Gastroesophageal sphincter (tissue), 4 donors: ENCODE measurements around the gene GNG2. TPM values are rescaled to one million over a fixed set of nuclear protein-coding genes. Genes with fewer than 3 reads are reported as not detected.

Source experiments
- ATAC-seq: fragments of 150-250 bp; one replicate; pipeline ENCODE4 v1.9.1; 2016; ENCODE audit warnings: mild to moderate bottlenecking, moderate library complexity
- H3K27ac ChIP-seq, 4 donors: fragments of 200-600 bp; sonication (generic) in 3 of 4; 1 replicate in 3 of 4; 2 replicates in 1 of 4; pipeline ENCODE4 v1.5.1; 2016 to 2019
- H3K27me3 ChIP-seq: fragments of 200-600 bp; sonication (generic); one replicate; pipeline ENCODE4 v1.5.1; 2019
- H3K36me3 ChIP-seq, 2 donors: fragments of 200-600 bp; sonication (generic); one replicate each; pipeline ENCODE4 v1.5.1; 2019; ENCODE audit warnings: control low read depth in 1 of 2
- H3K4me1 ChIP-seq, 3 donors: fragments of 200-600 bp; sonication (generic); 1 replicate in 2 of 3; 2 replicates in 1 of 3; pipeline ENCODE4 v1.5.1; 2016 to 2019; ENCODE audit warnings: control low read depth in 2 of 3
- H3K4me3 ChIP-seq, 2 donors: fragments of 200-600 bp; sonication (generic); one replicate each; pipeline ENCODE4 v1.5.1; 2019; ENCODE audit warnings: mild to moderate bottlenecking in 1 of 2, moderate library complexity in 1 of 2
- H3K9me3 ChIP-seq, 3 donors: fragments of 200-600 bp; sonication (generic); one replicate each; pipeline ENCODE4 v1.5.1; 2017 to 2019; ENCODE audit warnings: control low read depth in 2 of 3
- CTCF ChIP-seq, 4 experiments: fragments of 200-600 bp in 2 of 4; fragments of 450-650 bp in 2 of 4; sonication (generic) in 1 of 4; IDR thresholded peaks; one replicate each; pipeline ENCODE4 v1.5.1; 2017 to 2019; ENCODE audit warnings: antibody characterized with exemption in 4 of 4, mild to moderate bottlenecking in 2 of 4, moderate library complexity in 2 of 4
- EP300 ChIP-seq: sonication (generic); formaldehyde crosslinking; IDR thresholded peaks from one replicate; pipeline ENCODE4 v1.6.1; 2017; ENCODE audit warnings: antibody characterized with exemption, mild to moderate bottlenecking
- POLR2A ChIP-seq, 2 donors: fragments of 450-650 bp; IDR thresholded peaks; one replicate each; pipeline ENCODE4 v1.6.1; 2017; ENCODE audit warnings: antibody characterized with exemption in 2 of 2, mild to moderate bottlenecking in 2 of 2, moderate library complexity in 1 of 2
- POLR2AphosphoS5 ChIP-seq: sonication (generic); formaldehyde crosslinking; IDR thresholded peaks from one replicate; pipeline ENCODE4 v1.6.1; 2017; ENCODE audit warnings: antibody characterized with exemption
- WGBS, 2 donors: methylation state at CpG; one replicate each; pipeline ENCODE4 v1.1.5; 2018; ENCODE audit warnings: low coverage in 1 of 2; 5-methylcytosine and 5-hydroxymethylcytosine counted together
- total RNA-seq, 4 donors: library from RNA; depleted of rRNA; stranded (reverse); fragments of >200 nt; gene quantifications; one replicate each; pipeline ENCODE4 v1.1.0, GENCODE V29; 2016

Gene GNG2
- total RNA-seq, 4 donors from 2014 or later: 15.7 to 21.2 (median 17.8) TPM

GRCh38 chr14:51828017-51828797, 32.2 kb upstream of the GNG2 start:
- H3K27ac ChIP-seq: no peak overlapping the region
- H3K27me3 ChIP-seq: no peaks in the 10 kb centered on the region
- H3K9me3 ChIP-seq: peaks cover 0 to 12% (median 0%) of the 10 kb centered on the region in 3 donors
- no peak for ATAC-seq
- TF ChIP-seq CTCF (IDR thresholded peaks at IDR 0.05): no peak
- TF ChIP-seq EP300: no peak
- TF ChIP-seq POLR2AphosphoS5: no peak
- no peak for TF ChIP-seq POLR2A (IDR thresholded peaks at IDR 0.05)
- no peaks in the 10 kb centered on the region for H3K36me3 ChIP-seq
- no peaks in the 10 kb centered on the region for H3K4me1 ChIP-seq
- WGBS, 2 donors: 59 to 83% methylated on average over 2 to 5 of the region's 8 CpGs
- no peak overlapping the region for H3K4me3 ChIP-seq

- H3K4me1 ChIP-seq: peaks cover 0 to 4% (median 0%) of the 10 kb centered on the region in 3 donors
- ATAC-seq: no peak
- no peak for TF ChIP-seq CTCF (IDR thresholded peaks at IDR 0.05)
- no peak for TF ChIP-seq POLR2A (IDR thresholded peaks at IDR 0.05)
- TF ChIP-seq POLR2AphosphoS5: no peak
- TF ChIP-seq EP300: no peak
- H3K27me3 ChIP-seq: no peaks in the 10 kb centered on the region
- no peak overlapping the region for H3K4me3 ChIP-seq
- 93% methylated on average over 5 of the region's 8 CpGs; no CpG with 5 or more reads in 1 of the 2 donors for WGBS, 2 donors
- H3K27ac ChIP-seq: no peak overlapping the region
- peaks cover 0 to 12% (median 0%) of the 10 kb centered on the region in 3 donors for H3K9me3 ChIP-seq
- no peaks in the 10 kb centered on the region for H3K36me3 ChIP-seq
Measured at GRCh38 chr14:51834240-51834639, 26.2 kb upstream of the GNG2 start.

DNA sequence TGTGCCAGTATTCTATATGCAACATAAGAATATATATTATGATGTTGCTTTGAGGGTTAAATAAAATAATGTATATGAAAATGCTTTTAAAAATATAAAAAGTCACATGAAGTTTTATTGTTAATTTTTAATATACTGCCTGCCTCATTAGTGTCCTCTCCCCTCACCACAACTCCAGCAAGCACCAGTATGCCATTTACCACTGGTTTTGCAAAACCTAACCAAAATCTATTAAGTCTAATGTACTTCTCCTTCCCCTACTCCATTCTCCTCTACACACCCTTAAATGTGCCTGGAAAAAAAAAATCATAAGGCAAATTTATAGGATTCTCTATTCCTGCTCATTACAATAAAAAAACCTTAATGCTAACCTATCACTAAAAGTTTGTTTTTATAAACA, 24.0 kb upstream of the GNG2 start:
- ATAC-seq: no peak
- peaks cover 0 to 12% (median 0%) of the 10 kb centered on the region in 3 donors for H3K9me3 ChIP-seq
- no peak overlapping the region for H3K27ac ChIP-seq
- H3K36me3 ChIP-seq: no peaks in the 10 kb centered on the region
- TF ChIP-seq POLR2AphosphoS5: no peak
- TF ChIP-seq CTCF (IDR thresholded peaks at IDR 0.05): no peak
- no peak for TF ChIP-seq POLR2A (IDR thresholded peaks at IDR 0.05)
- TF ChIP-seq EP300: no peak
- H3K27me3 ChIP-seq: no peaks in the 10 kb centered on the region
- H3K4me3 ChIP-seq: no peak overlapping the region
- peaks cover 0 to 4% (median 0%) of the 10 kb centered on the region in 3 donors for H3K4me1 ChIP-seq

DNA sequence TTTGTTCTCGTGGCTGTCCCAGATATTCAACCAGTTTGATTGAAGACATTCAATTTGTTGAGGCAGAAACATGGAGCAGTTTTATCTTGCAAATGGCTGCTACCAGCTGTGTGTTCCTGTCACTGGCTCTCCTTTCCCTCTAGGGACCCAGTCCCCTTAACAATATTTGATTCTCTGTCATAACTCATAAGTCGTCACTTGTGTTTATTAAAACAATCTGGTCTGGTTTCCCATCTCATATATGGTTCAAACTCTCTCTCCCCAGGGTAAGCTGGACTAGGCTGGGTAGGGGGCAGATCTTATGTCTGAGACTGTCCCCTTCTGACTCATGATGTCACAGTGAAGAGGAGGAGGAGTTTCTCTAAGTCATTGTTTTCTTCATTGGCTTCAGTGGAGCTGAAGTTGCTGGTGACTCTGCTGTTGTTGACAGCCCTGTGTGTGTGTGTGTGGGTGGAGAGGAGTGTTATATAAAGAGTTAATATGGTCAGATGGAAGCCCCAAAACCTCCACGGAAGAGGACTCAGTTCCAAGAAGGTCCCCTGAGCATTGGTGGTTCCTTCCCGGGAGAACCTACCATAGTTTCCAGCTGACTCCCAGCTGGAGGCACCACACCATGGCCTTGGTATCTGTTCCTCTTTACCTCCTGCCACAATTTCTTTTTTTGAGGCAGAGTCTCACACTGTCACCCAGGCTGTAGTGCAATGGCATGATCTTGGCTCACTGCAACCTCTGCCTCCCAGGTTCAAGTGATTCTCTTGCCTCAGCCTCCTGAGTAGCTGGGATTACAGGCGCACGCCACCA, 16.1 kb upstream of the GNG2 start:
- H3K27me3 ChIP-seq: no peaks in the 10 kb centered on the region
- H3K27ac ChIP-seq: no peak overlapping the region
- H3K9me3 ChIP-seq: no peaks in the 10 kb centered on the region
- peaks cover 0 to 10% (median 0%) of the 10 kb centered on the region in 3 donors for H3K4me1 ChIP-seq
- ATAC-seq: no peak
- no peak overlapping the region for H3K4me3 ChIP-seq
- TF ChIP-seq EP300 (no peak), CTCF (IDR thresholded peaks at IDR 0.05) (no peak), POLR2AphosphoS5 (no peak), POLR2A (IDR thresholded peaks at IDR 0.05) (no peak)
- WGBS, 2 donors: 80 to 82% methylated on average over 4 to 6 of the region's 6 CpGs
- no peaks in the 10 kb centered on the region for H3K36me3 ChIP-seq
